Liver (tissue), 9 donors: Measurements from ENCODE around the gene NOS1. TPM values are rescaled to one million over a fixed set of nuclear protein-coding genes. Genes with fewer than 3 reads are reported as not detected.

ENCODE experiments used
- DNase-seq: peaks from one replicate; pipeline ENCODE4 v3.0.0-alpha.2; 2017; ENCODE audit warnings: low spot score
- H3K27ac ChIP-seq, 2 donors: one replicate each; pipeline ENCODE4 v1.7.0; 2013; ENCODE audit warnings: inconsistent platforms in 2 of 2, low read length in 2 of 2, control low read depth in 1 of 2, low read depth in 1 of 2, mild to moderate bottlenecking in 1 of 2
- H3K27me3 ChIP-seq, 4 donors: one replicate each; pipeline versions ENCODE4 v1.6.1 to v1.7.0; 2013; ENCODE audit warnings: low read length in 3 of 4, inconsistent platforms in 1 of 4, mild to moderate bottlenecking in 1 of 4, moderate library complexity in 1 of 4; ENCODE audit not compliant: control insufficient read depth in 4 of 4, insufficient read depth in 4 of 4
- H3K36me3 ChIP-seq, 4 donors: one replicate each; pipeline versions ENCODE4 v1.6.1 to v1.7.0; 2013; ENCODE audit warnings: low read length in 3 of 4, mild to moderate bottlenecking in 3 of 4, low read depth in 1 of 4, moderate library complexity in 1 of 4; ENCODE audit not compliant: control insufficient read depth in 4 of 4, insufficient read depth in 3 of 4
- H3K4me1 ChIP-seq, 4 donors: one replicate each; pipeline versions ENCODE4 v1.6.1 to v1.7.0; 2013; ENCODE audit warnings: low read length in 3 of 4, mild to moderate bottlenecking in 3 of 4, moderate library complexity in 1 of 4; ENCODE audit not compliant: control insufficient read depth in 4 of 4, insufficient read depth in 4 of 4
- H3K4me3 ChIP-seq, 3 donors: one replicate each; pipeline versions ENCODE4 v1.6.1 to v1.7.0; 2013; ENCODE audit warnings: low read length in 3 of 3, control low read depth in 1 of 3, low read depth in 1 of 3, mild to moderate bottlenecking in 1 of 3
- H3K9ac ChIP-seq, 2 donors: one replicate each; pipeline ENCODE4 v1.7.0; 2013; ENCODE audit warnings: low read length in 2 of 2, mild to moderate bottlenecking in 2 of 2, moderate library complexity in 2 of 2, control low read depth in 1 of 2, low read depth in 1 of 2
- H3K9me3 ChIP-seq, 4 donors: one replicate each; pipeline versions ENCODE4 v1.6.1 to v1.7.0; 2013; ENCODE audit warnings: low read length in 3 of 4; ENCODE audit not compliant: control insufficient read depth in 4 of 4
- ATF3 ChIP-seq: IDR thresholded peaks from 2 replicates; pipeline ENCODE4 v1.6.1; 2016; ENCODE audit warnings: antibody characterized with exemption
- CTCF ChIP-seq: fragments of 150-350 bp; IDR thresholded peaks from 2 replicates; pipeline ENCODE4 v1.5.1; 2017; ENCODE audit warnings: improper control_type of control experiment, low read depth, low read length; ENCODE audit not compliant: missing input control
- EGR1 ChIP-seq, 2 donors: IDR thresholded peaks; 2 replicates each; pipeline ENCODE4 v1.6.1; 2016 to 2018; ENCODE audit warnings: antibody characterized with exemption in 2 of 2, low read depth in 2 of 2
- FOXA2 ChIP-seq: IDR thresholded peaks from 2 replicates; pipeline ENCODE4 v1.6.1; 2016; ENCODE audit warnings: antibody characterized with exemption
- GABPA ChIP-seq, 2 donors: IDR thresholded peaks in 1 of 2; conservative IDR thresholded peaks in 1 of 2; 2 replicates each; pipeline ENCODE4 v1.6.1; 2016; ENCODE audit warnings: antibody characterized with exemption in 2 of 2, mild to moderate bottlenecking in 1 of 2, moderate library complexity in 1 of 2
- HNF4A ChIP-seq, 2 donors: conservative IDR thresholded peaks; 2 replicates each; pipeline ENCODE4 v1.6.1; 2016; ENCODE audit warnings: antibody characterized with exemption in 2 of 2, mild to moderate bottlenecking in 2 of 2
- HNF4G ChIP-seq: IDR thresholded peaks from 2 replicates; pipeline ENCODE4 v1.6.1; 2016; ENCODE audit warnings: antibody characterized with exemption
- JUND ChIP-seq, 2 donors: IDR thresholded peaks; 2 replicates each; pipeline ENCODE4 v1.6.1; 2016; ENCODE audit warnings: antibody characterized with exemption in 2 of 2
- MAX ChIP-seq: IDR thresholded peaks from 2 replicates; pipeline ENCODE4 v1.6.1; 2016; ENCODE audit warnings: antibody characterized with exemption
- NR2F2 ChIP-seq: IDR thresholded peaks from 2 replicates; pipeline ENCODE4 v1.6.1; 2016; ENCODE audit warnings: antibody characterized with exemption
- REST ChIP-seq: IDR thresholded peaks from 2 replicates; pipeline ENCODE4 v1.6.1; 2016; ENCODE audit warnings: antibody characterized with exemption, mild to moderate bottlenecking
- RXRA ChIP-seq, 2 donors: IDR thresholded peaks; 2 replicates each; pipeline ENCODE4 v1.6.1; 2017 to 2018; ENCODE audit warnings: antibody characterized with exemption in 2 of 2, mild to moderate bottlenecking in 1 of 2
- SP1 ChIP-seq: IDR thresholded peaks from 2 replicates; pipeline ENCODE4 v1.6.1; 2018; ENCODE audit warnings: antibody characterized with exemption, mild to moderate bottlenecking
- TAF1 ChIP-seq: conservative IDR thresholded peaks from 2 replicates; pipeline ENCODE4 v1.6.1; 2016; ENCODE audit warnings: antibody characterized with exemption, mild to moderate bottlenecking
- YY1 ChIP-seq: IDR thresholded peaks from 2 replicates; pipeline ENCODE4 v1.6.1; 2016; ENCODE audit warnings: antibody characterized with exemption, mild to moderate bottlenecking
- WGBS: extraction: QIAGEN DNeasy Blood & Tissue Kit; methylation state at CpG from one replicate; pipeline ENCODE4 v1.1.7; 2013; 5-methylcytosine and 5-hydroxymethylcytosine counted together
- polyA plus RNA-seq, 2 donors: library from polyadenylated mRNA; stranded (reverse) in 1 of 2; unstranded in 1 of 2; fragments of 200-250 nt in 1 of 2; fragments of >200 nt in 1 of 2; fragmentation: Nextera tagmentation in 1 of 2; extraction: Ambion mirVana in 1 of 2; gene quantifications; one replicate each; pipeline versions ENCODE4 v1.2.1 to v1.2.3, GENCODE V29; 2013 to 2015
- total RNA-seq, 2 donors: library from RNA; depleted of rRNA; stranded (reverse); fragments of >200 nt; gene quantifications; one replicate each; pipeline ENCODE4 v1.2.3, GENCODE V29; 2014
- TF ChIP-seq, protein P1 (sequence below): IDR thresholded peaks from 2 replicates; pipeline ENCODE4 v1.6.1; 2016; ENCODE audit warnings: antibody characterized with exemption
- donor health status: healthy.
- donor health status: healthy.
- donor health status: healthy.
- donor health status: healthy.
- donor health status: healthy.

The NOS1 gene
- total and polyA plus RNA-seq, 4 donors: under 0.01 to 0.08 (median 0.01) TPM; not detected in 1

GRCh38 chr12:117334855-117335587 is 26.4 kb downstream of the NOS1 start:
- 49% methylated on average over 21 of the region's 21 CpGs for WGBS
- Histone ChIP-seq H3K9me3 (no peaks in the 10 kb centered on the region), H3K9ac (no peak overlapping the region), H3K4me1 (peaks cover 0 to 6% (median 0%) of the 10 kb centered on the region in 4 donors), H3K27me3 (peaks cover 0 to 18% (median 4%) of the 10 kb centered on the region in 4 donors), H3K4me3 (no peak overlapping the region), H3K36me3 (no peaks in the 10 kb centered on the region), H3K27ac (no peak overlapping the region)
- no peak for DNase-seq
- TF ChIP-seq GABPA (IDR thresholded peaks at IDR 0.05 in 1 of 2, conservative IDR thresholded peaks at IDR 0.05 in 1 of 2): no peak
- no peak for TF ChIP-seq FOXA2
- no peak for TF ChIP-seq CTCF

DNA sequence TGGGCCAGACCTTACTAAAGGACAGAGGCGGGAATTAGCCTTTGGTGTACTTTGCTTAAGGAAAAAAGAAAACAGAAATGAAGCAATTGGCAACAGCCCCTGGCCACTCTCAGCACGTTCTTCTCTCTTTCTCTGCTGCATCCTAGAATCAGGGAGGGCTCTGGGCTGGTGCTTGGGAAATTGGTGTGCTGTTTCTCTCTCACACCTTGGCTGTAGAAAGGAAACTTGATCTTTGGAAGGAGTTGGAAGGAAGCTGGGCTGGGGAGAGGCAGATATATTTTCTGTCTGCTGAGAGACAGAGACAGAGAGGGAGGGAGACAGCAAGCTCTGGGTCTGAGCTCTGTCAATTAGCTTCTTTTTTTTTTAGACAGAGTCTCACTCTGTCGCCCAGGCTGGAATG is 27.4 kb downstream of the NOS1 start:
- WGBS: 48% methylated on average over 3 of the region's 3 CpGs
- Histone ChIP-seq H3K27me3 (peaks cover 0 to 18% (median 4%) of the 10 kb centered on the region in 4 donors), H3K4me3 (no peak overlapping the region), H3K4me1 (peaks cover 0 to 6% (median 0%) of the 10 kb centered on the region in 4 donors), H3K9ac (no peak overlapping the region), H3K36me3 (no peaks in the 10 kb centered on the region), H3K9me3 (no peaks in the 10 kb centered on the region), H3K27ac (no peak overlapping the region)
- DNase-seq: no peak
- no peak for TF ChIP-seq SP1
- TF ChIP-seq HNF4G: no peak
- no peak for TF ChIP-seq MAX
- TF ChIP-seq EGR1 (IDR thresholded peaks at IDR 0.05; ENCODE audit: low read depth in 2 of 2): no peak
- no peak for TF ChIP-seq HNF4A (conservative IDR thresholded peaks at IDR 0.05)
- TF ChIP-seq, protein P1, sequence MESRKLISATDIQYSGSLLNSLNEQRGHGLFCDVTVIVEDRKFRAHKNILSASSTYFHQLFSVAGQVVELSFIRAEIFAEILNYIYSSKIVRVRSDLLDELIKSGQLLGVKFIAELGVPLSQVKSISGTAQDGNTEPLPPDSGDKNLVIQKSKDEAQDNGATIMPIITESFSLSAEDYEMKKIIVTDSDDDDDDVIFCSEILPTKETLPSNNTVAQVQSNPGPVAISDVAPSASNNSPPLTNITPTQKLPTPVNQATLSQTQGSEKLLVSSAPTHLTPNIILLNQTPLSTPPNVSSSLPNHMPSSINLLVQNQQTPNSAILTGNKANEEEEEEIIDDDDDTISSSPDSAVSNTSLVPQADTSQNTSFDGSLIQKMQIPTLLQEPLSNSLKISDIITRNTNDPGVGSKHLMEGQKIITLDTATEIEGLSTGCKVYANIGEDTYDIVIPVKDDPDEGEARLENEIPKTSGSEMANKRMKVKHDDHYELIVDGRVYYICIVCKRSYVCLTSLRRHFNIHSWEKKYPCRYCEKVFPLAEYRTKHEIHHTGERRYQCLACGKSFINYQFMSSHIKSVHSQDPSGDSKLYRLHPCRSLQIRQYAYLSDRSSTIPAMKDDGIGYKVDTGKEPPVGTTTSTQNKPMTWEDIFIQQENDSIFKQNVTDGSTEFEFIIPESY: no peak
- TF ChIP-seq RXRA (IDR thresholded peaks at IDR 0.05): no peak
- TF ChIP-seq NR2F2: no peak
- TF ChIP-seq GABPA (IDR thresholded peaks at IDR 0.05 in 1 of 2, conservative IDR thresholded peaks at IDR 0.05 in 1 of 2): no peak
- TF ChIP-seq YY1: no peak
- TF ChIP-seq ATF3: no peak
- no peak for TF ChIP-seq TAF1
- TF ChIP-seq REST: no peak
- TF ChIP-seq JUND (IDR thresholded peaks at IDR 0.05): no peak
